HepG2 (cell line): ENCODE measurements around the gene RABL6. TPM values are rescaled to one million over a fixed set of nuclear protein-coding genes. Genes with fewer than 3 reads are reported as not detected.

Experiments used
- ARID3A ChIP-seq: IDR thresholded peaks from 2 replicates; pipeline ENCODE4 v1.6.1; 2012; ENCODE audit warnings: low read depth, low read length, improper control_type of control experiment
- CBX1 ChIP-seq: IDR thresholded peaks from one replicate; pipeline ENCODE4 v1.6.1; 2016; ENCODE audit warnings: antibody characterized with exemption, low read depth
- CREM ChIP-seq, 2 experiments: sonication (generic) in 1 of 2; formaldehyde crosslinking in 1 of 2; IDR thresholded peaks; 2 replicates each; pipeline versions ENCODE4 v1.4.0 to v1.6.1; 2016 to 2020; ENCODE audit warnings: antibody characterized with exemption in 1 of 2, mild to moderate bottlenecking in 1 of 2, missing genetic modification reagents in 1 of 2
- FUBP1 ChIP-seq: sonication (generic); formaldehyde crosslinking; IDR thresholded peaks from 2 replicates; pipeline ENCODE4 v1.5.1; 2020; ENCODE audit warnings: missing genetic modification reagents, mild to moderate bottlenecking, borderline replicate concordance
- HNF4A ChIP-seq: sonication (generic); formaldehyde crosslinking; IDR thresholded peaks from 2 replicates; pipeline ENCODE4 v1.4.0; 2020; ENCODE audit warnings: missing genetic modification reagents
- HNRNPK ChIP-seq: fragments of 200-400 bp; formaldehyde crosslinking; IDR thresholded peaks from 2 replicates; pipeline ENCODE4 v1.6.1; 2018; ENCODE audit warnings: low read length, low read depth, moderate library complexity, mild to moderate bottlenecking; ENCODE audit not compliant: poor library complexity, severe bottlenecking
- MAF1 ChIP-seq: sonication (generic); formaldehyde crosslinking; IDR thresholded peaks from 2 replicates; pipeline ENCODE4 v1.5.0; 2020; ENCODE audit warnings: missing genetic modification reagents, borderline replicate concordance
- MED1 ChIP-seq: sonication (generic); formaldehyde crosslinking; IDR thresholded peaks from 2 replicates; pipeline ENCODE4 v1.4.0; 2020; ENCODE audit warnings: missing genetic modification reagents
- MEIS2 ChIP-seq: sonication (generic); formaldehyde crosslinking; IDR thresholded peaks from 2 replicates; pipeline ENCODE4 v1.9.0; 2021; ENCODE audit warnings: mild to moderate bottlenecking, missing genetic modification reagents
- MIER2 ChIP-seq: IDR thresholded peaks from 2 replicates; pipeline ENCODE4 v1.6.1; 2016; ENCODE audit warnings: missing biosample characterization, missing genetic modification reagents
- MYPOP ChIP-seq: sonication (generic); formaldehyde crosslinking; IDR thresholded peaks from 2 replicates; pipeline ENCODE4 v1.8.1; 2023; ENCODE audit warnings: mild to moderate bottlenecking, moderate library complexity, missing genetic modification reagents
- NCOR1 ChIP-seq: fragments of 200-600 bp; sonication (generic); IDR thresholded peaks from 2 replicates; pipeline ENCODE4 v1.7.0; 2017; ENCODE audit warnings: antibody characterized with exemption, low read length, borderline replicate concordance
- PAXIP1 ChIP-seq: sonication (generic); formaldehyde crosslinking; conservative IDR thresholded peaks from 2 replicates; pipeline ENCODE4 v1.4.0; 2020; ENCODE audit warnings: mild to moderate bottlenecking, missing genetic modification reagents, moderate library complexity
- PHF21A ChIP-seq: sonication (generic); formaldehyde crosslinking; IDR thresholded peaks from 2 replicates; pipeline ENCODE4 v1.5.0; 2020; ENCODE audit warnings: mild to moderate bottlenecking, missing genetic modification reagents
- SOX13 ChIP-seq, 3 experiments: fragments of 450-650 bp in 1 of 3; sonication (generic) in 1 of 3; formaldehyde crosslinking in 1 of 3; IDR thresholded peaks in 2 of 3; conservative IDR thresholded peaks in 1 of 3; 2 replicates each; pipeline versions ENCODE4 v1.5.0 to v1.6.1; 2016 to 2020; ENCODE audit warnings: antibody characterized with exemption in 1 of 3, mild to moderate bottlenecking in 1 of 3, missing compliant biosample characterization in 1 of 3, missing genetic modification reagents in 1 of 3, moderate library complexity in 1 of 3
- SOX5 ChIP-seq: IDR thresholded peaks from 2 replicates; pipeline ENCODE4 v1.6.1; 2016; ENCODE audit warnings: borderline replicate concordance
- ZBTB7A ChIP-seq: sonication (generic); formaldehyde crosslinking; IDR thresholded peaks from 2 replicates; pipeline ENCODE4 v1.8.0; 2022; ENCODE audit warnings: mild to moderate bottlenecking, missing genetic modification reagents
- ZNF33A ChIP-seq: sonication (generic); formaldehyde crosslinking; IDR thresholded peaks from 2 replicates; pipeline ENCODE4 v1.5.1; 2020; ENCODE audit warnings: missing genetic modification reagents, mild to moderate bottlenecking, moderate library complexity, borderline replicate concordance
- ZNF598 ChIP-seq: sonication (generic); formaldehyde crosslinking; IDR thresholded peaks from 2 replicates; pipeline ENCODE4 v1.5.1; 2020; ENCODE audit warnings: mild to moderate bottlenecking, missing genetic modification reagents, borderline replicate concordance
- ZNF660 ChIP-seq: sonication (generic); formaldehyde crosslinking; IDR thresholded peaks from 2 replicates; pipeline ENCODE4 v1.5.1; 2020; ENCODE audit warnings: mild to moderate bottlenecking, low read depth, missing genetic modification reagents, borderline replicate concordance
- polyA plus RNA-seq, 8 experiments: library from polyadenylated mRNA; depleted of rRNA in 3 of 8; stranded (reverse) in 7 of 8; unstranded in 1 of 8; fragments of >200 nt; fragmentation: Illumina TruSeq in 4 of 8; extraction: Trizol in 4 of 8; gene quantifications; 2 replicates each; pipeline versions ENCODE4 v1.2.1 to v1.2.3, GENCODE V29; 2011 to 2016; ENCODE audit warnings: low read depth in 4 of 8, missing spikeins in 1 of 8, mixed read lengths in 1 of 8; ENCODE audit not compliant: insufficient read depth in 1 of 8
- total RNA-seq, 5 experiments: library from RNA; depleted of rRNA; stranded (reverse); fragments of >200 nt; fragmentation: Illumina TruSeq; extraction: Trizol; gene quantifications; 2 replicates each; pipeline ENCODE4 v1.2.3, GENCODE V29; 2016; ENCODE audit warnings: low read depth in 1 of 5

The RABL6 gene
- total and polyA plus RNA-seq, 2 of the 13 experiments (the other 11 are each of a cell fraction or from before 2014, with no cell fraction given): 81.5 to 125 TPM

- TF ChIP-seq MED1 (CRISPR knock-in tag) (peak; percentile 35), FUBP1 (no peak), ZNF598 (CRISPR knock-in tag) (no peak), NCOR1 (no peak), MAF1 (no peak), CBX1 (no peak), CREM (IDR thresholded peaks at IDR 0.05) (no peak), CREM (CRISPR knock-in tag; IDR thresholded peaks at IDR 0.05) (no peak), ARID3A (no peak), ZBTB7A (no peak), PAXIP1 (CRISPR knock-in tag) (0 out of 2 replicates have a peak, but pooled peaks have one; percentile 20), SOX13 (IDR thresholded peaks at IDR 0.05) (no peak), SOX13 (CRISPR knock-in tag; conservative IDR thresholded peaks at IDR 0.05 in 1 of 2, IDR thresholded peaks at IDR 0.05 in 1 of 2) (no peak), MIER2 (no peak), HNRNPK (no peak), ZNF660 (CRISPR knock-in tag) (no peak), MYPOP (peak; percentile 56; the same call in 1 of the 2 replicates), MEIS2 (CRISPR knock-in tag) (0 out of 2 replicates have a peak, but pooled peaks have one; percentile 33), PHF21A (CRISPR knock-in tag) (0 out of 2 replicates have a peak, but pooled peaks have one; percentile 62), SOX5 (CRISPR knock-in tag) (peak; percentile 20; the same call in 1 of the 2 replicates), HNF4A (CRISPR knock-in tag) (peak; percentile 35; the same call in 1 of the 2 replicates), ZNF33A (CRISPR knock-in tag) (no peak)
Measured at GRCh38 chr9:136881691-136882108, 74.0 kb downstream of the RABL6 start (continued).
